ENCODE results near the gene HS1BP3. TPM values are rescaled to one million over a fixed set of nuclear protein-coding genes. Genes with fewer than 3 reads are reported as not detected.
A peak's percentile ranks its signal among the peaks of the same experiment; 100 is the strongest.

The HS1BP3 gene
- total and polyA plus RNA-seq, 2 of the 13 experiments (the other 11 are each of a cell fraction or from before 2014, with no cell fraction given) = 15.2 to 22.0 TPM

- peak; percentile 71; the same call in 1 of the 2 replicates for TF ChIP-seq RERE (CRISPR knock-in tag; IDR thresholded peaks at IDR 0.05; ENCODE audit: low read depth)
- TF ChIP-seq SP2 (CRISPR knock-in tag; IDR thresholded peaks at IDR 0.05) = no peak
- TF ChIP-seq ZNF768 (CRISPR knock-in tag; IDR thresholded peaks at IDR 0.05) = peak; percentile 56
- TF ChIP-seq, protein P1, sequence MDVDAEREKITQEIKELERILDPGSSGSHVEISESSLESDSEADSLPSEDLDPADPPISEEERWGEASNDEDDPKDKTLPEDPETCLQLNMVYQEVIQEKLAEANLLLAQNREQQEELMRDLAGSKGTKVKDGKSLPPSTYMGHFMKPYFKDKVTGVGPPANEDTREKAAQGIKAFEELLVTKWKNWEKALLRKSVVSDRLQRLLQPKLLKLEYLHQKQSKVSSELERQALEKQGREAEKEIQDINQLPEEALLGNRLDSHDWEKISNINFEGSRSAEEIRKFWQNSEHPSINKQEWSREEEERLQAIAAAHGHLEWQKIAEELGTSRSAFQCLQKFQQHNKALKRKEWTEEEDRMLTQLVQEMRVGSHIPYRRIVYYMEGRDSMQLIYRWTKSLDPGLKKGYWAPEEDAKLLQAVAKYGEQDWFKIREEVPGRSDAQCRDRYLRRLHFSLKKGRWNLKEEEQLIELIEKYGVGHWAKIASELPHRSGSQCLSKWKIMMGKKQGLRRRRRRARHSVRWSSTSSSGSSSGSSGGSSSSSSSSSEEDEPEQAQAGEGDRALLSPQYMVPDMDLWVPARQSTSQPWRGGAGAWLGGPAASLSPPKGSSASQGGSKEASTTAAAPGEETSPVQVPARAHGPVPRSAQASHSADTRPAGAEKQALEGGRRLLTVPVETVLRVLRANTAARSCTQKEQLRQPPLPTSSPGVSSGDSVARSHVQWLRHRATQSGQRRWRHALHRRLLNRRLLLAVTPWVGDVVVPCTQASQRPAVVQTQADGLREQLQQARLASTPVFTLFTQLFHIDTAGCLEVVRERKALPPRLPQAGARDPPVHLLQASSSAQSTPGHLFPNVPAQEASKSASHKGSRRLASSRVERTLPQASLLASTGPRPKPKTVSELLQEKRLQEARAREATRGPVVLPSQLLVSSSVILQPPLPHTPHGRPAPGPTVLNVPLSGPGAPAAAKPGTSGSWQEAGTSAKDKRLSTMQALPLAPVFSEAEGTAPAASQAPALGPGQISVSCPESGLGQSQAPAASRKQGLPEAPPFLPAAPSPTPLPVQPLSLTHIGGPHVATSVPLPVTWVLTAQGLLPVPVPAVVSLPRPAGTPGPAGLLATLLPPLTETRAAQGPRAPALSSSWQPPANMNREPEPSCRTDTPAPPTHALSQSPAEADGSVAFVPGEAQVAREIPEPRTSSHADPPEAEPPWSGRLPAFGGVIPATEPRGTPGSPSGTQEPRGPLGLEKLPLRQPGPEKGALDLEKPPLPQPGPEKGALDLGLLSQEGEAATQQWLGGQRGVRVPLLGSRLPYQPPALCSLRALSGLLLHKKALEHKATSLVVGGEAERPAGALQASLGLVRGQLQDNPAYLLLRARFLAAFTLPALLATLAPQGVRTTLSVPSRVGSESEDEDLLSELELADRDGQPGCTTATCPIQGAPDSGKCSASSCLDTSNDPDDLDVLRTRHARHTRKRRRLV (CRISPR knock-in tag; IDR thresholded peaks at IDR 0.05) = no peak
- no peak for TF ChIP-seq FOXA1 (IDR thresholded peaks at IDR 0.05)
- TF ChIP-seq FOXA1 (CRISPR knock-in tag; IDR thresholded peaks at IDR 0.05) = peak; percentile 80; the same call in 1 of the 2 replicates
- TF ChIP-seq ZNF501 (CRISPR knock-in tag; IDR thresholded peaks at IDR 0.05) = peak; percentile 81
- no peak for TF ChIP-seq ZNF564 (CRISPR knock-in tag; IDR thresholded peaks at IDR 0.05)
- no peak for TF ChIP-seq ZFP37 (CRISPR knock-in tag; IDR thresholded peaks at IDR 0.05; ENCODE audit: borderline replicate concordance)
- peak; percentile 83 for TF ChIP-seq HOMEZ (CRISPR knock-in tag; IDR thresholded peaks at IDR 0.05; ENCODE audit: low read depth)
- TF ChIP-seq, protein P2, sequence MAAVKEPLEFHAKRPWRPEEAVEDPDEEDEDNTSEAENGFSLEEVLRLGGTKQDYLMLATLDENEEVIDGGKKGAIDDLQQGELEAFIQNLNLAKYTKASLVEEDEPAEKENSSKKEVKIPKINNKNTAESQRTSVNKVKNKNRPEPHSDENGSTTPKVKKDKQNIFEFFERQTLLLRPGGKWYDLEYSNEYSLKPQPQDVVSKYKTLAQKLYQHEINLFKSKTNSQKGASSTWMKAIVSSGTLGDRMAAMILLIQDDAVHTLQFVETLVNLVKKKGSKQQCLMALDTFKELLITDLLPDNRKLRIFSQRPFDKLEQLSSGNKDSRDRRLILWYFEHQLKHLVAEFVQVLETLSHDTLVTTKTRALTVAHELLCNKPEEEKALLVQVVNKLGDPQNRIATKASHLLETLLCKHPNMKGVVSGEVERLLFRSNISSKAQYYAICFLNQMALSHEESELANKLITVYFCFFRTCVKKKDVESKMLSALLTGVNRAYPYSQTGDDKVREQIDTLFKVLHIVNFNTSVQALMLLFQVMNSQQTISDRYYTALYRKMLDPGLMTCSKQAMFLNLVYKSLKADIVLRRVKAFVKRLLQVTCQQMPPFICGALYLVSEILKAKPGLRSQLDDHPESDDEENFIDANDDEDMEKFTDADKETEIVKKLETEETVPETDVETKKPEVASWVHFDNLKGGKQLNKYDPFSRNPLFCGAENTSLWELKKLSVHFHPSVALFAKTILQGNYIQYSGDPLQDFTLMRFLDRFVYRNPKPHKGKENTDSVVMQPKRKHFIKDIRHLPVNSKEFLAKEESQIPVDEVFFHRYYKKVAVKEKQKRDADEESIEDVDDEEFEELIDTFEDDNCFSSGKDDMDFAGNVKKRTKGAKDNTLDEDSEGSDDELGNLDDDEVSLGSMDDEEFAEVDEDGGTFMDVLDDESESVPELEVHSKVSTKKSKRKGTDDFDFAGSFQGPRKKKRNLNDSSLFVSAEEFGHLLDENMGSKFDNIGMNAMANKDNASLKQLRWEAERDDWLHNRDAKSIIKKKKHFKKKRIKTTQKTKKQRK (IDR thresholded peaks at IDR 0.05; ENCODE audit: low read length) = no peak; the same call in 1 of the 2 replicates
- TF ChIP-seq ZSCAN22 (CRISPR knock-in tag; IDR thresholded peaks at IDR 0.05) = peak; percentile 77; the same call in 1 of the 2 replicates
- no peak for TF ChIP-seq SRF (IDR thresholded peaks at IDR 0.05; ENCODE audit: low read depth, low read length)
Observed at GRCh38 chr2:20584399-20585358, 66.2 kb downstream of the HS1BP3 start (continued).

Data from HepG2 (cell line).